Right atrium auricular region (tissue), 2 donors: Measurements from ENCODE around the gene AGFG2. TPM values are rescaled to one million over a fixed set of nuclear protein-coding genes. Genes with fewer than 3 reads are reported as not detected.

ENCODE experiments used
- DNase-seq: peaks from one replicate; pipeline ENCODE4 v3.0.0-alpha.2; 2019; ENCODE audit warnings: low spot score
- H3K27ac ChIP-seq, 2 donors: fragments of 200-600 bp; sonication (generic); 1 replicate in 1 of 2; 2 replicates in 1 of 2; pipeline ENCODE4 v1.5.1; 2016 to 2019
- H3K27me3 ChIP-seq, 2 donors: fragments of 200-600 bp; sonication (generic); one replicate each; pipeline versions ENCODE4 v1.5.1 to v1.6.0; 2017 to 2019
- H3K36me3 ChIP-seq: fragments of 200-600 bp; sonication (generic); one replicate; pipeline ENCODE4 v1.5.1; 2016
- H3K4me1 ChIP-seq, 2 donors: fragments of 200-600 bp; sonication (generic); one replicate each; pipeline versions ENCODE4 v1.5.1 to v1.6.0; 2017 to 2019
- H3K4me3 ChIP-seq, 2 donors: fragments of 200-600 bp; sonication (generic); 1 replicate in 1 of 2; 2 replicates in 1 of 2; pipeline ENCODE4 v1.5.1; 2017 to 2019; ENCODE audit warnings: mild to moderate bottlenecking in 1 of 2, moderate library complexity in 1 of 2
- H3K9me3 ChIP-seq, 2 donors: fragments of 200-600 bp; sonication (generic); one replicate each; pipeline ENCODE4 v1.5.1; 2019
- total RNA-seq, 2 donors: library from RNA; depleted of rRNA; stranded (reverse); fragments of >200 nt; gene quantifications; one replicate each; pipeline ENCODE4 v1.1.0, GENCODE V29; 2016
- TF ChIP-seq, protein P1 (sequence below), 2 donors: fragments of 200-600 bp; sonication (generic); IDR thresholded peaks; one replicate each; pipeline ENCODE4 v1.5.1; 2019; ENCODE audit warnings: antibody characterized with exemption in 2 of 2

Gene AGFG2
- total RNA-seq, 2 donors from 2014 or later: 16.4 to 25.8 TPM

DNA sequence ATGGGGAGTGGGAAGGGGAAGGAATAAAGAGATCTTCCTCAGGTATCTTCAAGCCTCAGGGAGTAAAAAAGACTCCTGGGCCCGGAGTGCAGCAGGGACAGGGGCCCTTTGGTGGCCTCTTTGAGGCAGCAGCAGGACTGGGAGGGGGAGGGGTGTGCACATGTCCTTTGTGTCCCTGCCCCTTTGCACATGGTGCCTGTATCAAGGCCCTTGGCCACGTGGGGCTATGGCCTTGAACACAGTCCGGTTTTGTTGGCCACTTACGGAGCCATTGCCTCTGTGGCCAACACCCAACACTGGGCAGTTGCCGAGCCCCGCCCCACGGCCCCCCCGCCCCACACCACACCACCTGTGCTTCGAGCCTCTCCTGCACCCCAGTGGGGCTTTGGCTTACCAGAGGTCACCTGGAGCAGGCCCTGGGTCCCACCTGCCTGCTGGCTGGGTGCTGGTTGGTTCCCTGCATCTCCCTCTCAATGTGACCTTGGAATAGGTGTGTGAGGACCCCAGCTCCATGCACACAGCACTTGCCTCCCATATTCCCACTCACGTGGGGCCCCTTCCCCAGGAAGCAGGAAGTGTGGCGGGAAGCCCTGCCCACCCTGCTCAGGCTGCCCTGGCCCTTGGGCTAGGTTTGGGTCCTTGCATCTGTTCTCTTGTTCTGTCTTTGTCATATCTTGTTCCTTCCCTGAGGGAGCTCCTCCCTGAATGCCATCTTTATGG is 29.3 kb downstream of the AGFG2 start:
- no peak for DNase-seq
- Histone ChIP-seq H3K4me3 (no peak overlapping the region), H3K27ac (no peak overlapping the region), H3K36me3 (no peaks in the 10 kb centered on the region), H3K4me1 (peaks cover 0 to 21% of the 10 kb centered on the region in 2 donors), H3K27me3 (no peaks in the 10 kb centered on the region), H3K9me3 (no peaks in the 10 kb centered on the region)
- TF ChIP-seq, protein P1, sequence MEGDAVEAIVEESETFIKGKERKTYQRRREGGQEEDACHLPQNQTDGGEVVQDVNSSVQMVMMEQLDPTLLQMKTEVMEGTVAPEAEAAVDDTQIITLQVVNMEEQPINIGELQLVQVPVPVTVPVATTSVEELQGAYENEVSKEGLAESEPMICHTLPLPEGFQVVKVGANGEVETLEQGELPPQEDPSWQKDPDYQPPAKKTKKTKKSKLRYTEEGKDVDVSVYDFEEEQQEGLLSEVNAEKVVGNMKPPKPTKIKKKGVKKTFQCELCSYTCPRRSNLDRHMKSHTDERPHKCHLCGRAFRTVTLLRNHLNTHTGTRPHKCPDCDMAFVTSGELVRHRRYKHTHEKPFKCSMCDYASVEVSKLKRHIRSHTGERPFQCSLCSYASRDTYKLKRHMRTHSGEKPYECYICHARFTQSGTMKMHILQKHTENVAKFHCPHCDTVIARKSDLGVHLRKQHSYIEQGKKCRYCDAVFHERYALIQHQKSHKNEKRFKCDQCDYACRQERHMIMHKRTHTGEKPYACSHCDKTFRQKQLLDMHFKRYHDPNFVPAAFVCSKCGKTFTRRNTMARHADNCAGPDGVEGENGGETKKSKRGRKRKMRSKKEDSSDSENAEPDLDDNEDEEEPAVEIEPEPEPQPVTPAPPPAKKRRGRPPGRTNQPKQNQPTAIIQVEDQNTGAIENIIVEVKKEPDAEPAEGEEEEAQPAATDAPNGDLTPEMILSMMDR (IDR thresholded peaks at IDR 0.05): no peak

DNA sequence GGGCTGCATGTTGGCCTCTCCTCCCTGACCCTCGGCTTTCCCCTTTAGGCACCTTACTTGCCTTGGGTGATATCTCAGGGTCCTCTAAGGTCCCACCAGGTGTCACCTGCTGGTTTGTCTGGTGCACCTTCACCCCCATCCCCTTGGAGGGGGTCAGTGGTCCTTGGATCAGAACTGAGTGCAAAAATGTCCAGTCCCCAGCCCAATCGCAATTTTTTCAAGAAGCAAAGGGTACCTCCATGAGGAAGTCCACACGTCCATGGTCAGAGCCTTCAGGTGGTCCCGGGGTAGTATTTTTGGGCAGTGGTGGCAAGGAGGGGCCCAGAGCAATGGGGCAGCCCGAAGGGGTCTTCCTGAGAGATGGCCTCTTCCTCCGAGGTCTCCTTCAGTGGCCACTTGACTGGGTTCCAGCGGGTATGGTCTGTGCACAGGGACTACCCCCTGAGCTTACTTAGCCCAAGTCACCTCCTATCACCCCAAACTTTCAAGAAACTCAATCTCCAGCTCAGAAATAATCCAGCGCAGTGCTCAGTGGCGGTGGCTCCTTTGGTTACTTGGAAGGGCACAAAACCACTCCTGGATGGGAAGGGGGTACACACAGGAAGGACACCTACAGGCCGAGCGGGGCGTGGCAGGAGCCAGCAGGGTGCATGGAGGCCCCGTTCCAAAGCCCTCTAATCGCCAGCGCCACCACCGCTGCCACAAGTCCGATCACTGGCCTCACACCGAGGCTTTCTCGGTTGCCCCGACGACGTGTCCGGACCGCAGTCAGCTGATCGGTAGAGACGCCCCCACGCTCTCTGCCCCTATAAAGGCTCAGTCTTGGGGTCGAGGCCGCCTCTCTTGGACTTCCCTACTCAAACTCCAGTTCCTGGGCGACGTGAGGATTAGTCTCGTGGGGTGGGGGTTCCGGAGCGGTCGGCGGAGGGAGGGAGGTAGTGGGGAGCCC is 30.2 kb downstream of the AGFG2 start:
- no peak overlapping the region for H3K27ac ChIP-seq
- H3K27me3 ChIP-seq: no peaks in the 10 kb centered on the region
- peaks cover 2% of the 10 kb centered on the region for H3K36me3 ChIP-seq
- DNase-seq: peak; percentile 72
- no peaks in the 10 kb centered on the region for H3K9me3 ChIP-seq
- peaks cover 0 to 18% of the 10 kb centered on the region in 2 donors for H3K4me1 ChIP-seq
- H3K4me3 ChIP-seq: peak overlapping the region in 1 of 2 donors; percentile 45
- TF ChIP-seq, protein P1 (IDR thresholded peaks at IDR 0.05): peak; percentile 17 to 46

DNA sequence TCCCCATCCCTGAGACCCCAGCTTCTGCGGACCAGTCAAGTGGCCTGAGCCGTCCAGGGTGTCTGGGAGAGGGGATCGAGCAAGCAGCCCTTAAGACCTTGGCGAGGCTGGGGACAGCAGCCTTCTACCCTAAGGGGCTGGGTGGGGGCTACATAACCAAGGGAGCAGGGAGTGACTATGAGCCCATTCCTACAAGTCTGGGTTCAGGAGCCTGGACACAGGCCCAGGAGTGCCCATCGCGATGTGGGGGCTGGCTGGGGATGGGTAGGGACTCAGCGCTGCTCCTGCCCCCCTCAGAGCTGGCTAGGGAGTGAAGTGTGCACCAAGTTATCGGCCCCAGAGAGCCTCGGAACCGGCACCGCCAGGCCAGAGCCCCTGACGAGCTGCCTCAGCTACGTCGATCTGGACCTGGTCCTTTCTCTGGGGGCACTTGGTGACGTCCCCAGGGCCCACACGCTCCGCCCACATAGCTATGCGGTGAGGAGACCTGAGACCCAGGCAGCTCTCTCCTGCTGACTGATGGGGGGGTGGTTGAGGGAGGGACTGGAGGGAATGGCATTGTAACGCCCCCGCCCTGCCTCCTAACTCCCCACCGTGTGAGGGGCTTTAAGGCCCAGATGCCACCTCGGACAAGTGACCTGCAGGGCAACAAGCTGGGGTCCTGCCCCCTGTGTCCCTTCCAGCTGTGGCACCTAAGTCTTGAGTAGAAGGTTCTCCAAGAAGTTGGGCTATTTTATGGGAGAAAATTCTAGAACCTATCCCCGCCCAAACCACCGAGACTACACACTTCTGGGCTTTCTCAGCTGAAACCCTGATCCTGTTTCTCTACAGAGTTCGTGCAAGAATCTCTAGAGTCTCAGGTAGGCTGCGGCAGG is 32.2 kb downstream of the AGFG2 start:
- Histone ChIP-seq H3K36me3 (peaks cover 22% of the 10 kb centered on the region), H3K4me3 (no peak overlapping the region), H3K9me3 (no peaks in the 10 kb centered on the region), H3K4me1 (peaks cover 0 to 17% of the 10 kb centered on the region in 2 donors), H3K27me3 (no peaks in the 10 kb centered on the region), H3K27ac (no peak overlapping the region)
- TF ChIP-seq, protein P1 (IDR thresholded peaks at IDR 0.05): no peak
- no peak for DNase-seq

DNA sequence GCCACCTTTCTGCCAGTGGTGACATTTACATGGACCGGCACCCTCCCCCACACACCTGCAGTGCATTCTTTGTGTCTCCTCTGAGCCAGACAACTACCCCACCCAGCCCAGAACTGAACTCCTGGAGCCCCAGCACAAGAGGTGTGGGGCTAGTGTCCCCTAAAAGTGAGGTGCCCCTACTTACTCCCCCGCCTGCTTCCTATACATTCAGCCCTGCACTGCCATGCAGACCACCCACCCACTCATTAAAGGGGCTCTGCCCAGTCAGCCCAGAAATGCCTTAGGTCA is 32.8 kb downstream of the AGFG2 start:
- Histone ChIP-seq H3K4me1 (peaks cover 0 to 17% of the 10 kb centered on the region in 2 donors), H3K27ac (no peak overlapping the region), H3K27me3 (no peaks in the 10 kb centered on the region), H3K4me3 (no peak overlapping the region), H3K36me3 (peaks cover 28% of the 10 kb centered on the region), H3K9me3 (no peaks in the 10 kb centered on the region)
- TF ChIP-seq, protein P1 (IDR thresholded peaks at IDR 0.05): no peak
- no peak for DNase-seq

DNA sequence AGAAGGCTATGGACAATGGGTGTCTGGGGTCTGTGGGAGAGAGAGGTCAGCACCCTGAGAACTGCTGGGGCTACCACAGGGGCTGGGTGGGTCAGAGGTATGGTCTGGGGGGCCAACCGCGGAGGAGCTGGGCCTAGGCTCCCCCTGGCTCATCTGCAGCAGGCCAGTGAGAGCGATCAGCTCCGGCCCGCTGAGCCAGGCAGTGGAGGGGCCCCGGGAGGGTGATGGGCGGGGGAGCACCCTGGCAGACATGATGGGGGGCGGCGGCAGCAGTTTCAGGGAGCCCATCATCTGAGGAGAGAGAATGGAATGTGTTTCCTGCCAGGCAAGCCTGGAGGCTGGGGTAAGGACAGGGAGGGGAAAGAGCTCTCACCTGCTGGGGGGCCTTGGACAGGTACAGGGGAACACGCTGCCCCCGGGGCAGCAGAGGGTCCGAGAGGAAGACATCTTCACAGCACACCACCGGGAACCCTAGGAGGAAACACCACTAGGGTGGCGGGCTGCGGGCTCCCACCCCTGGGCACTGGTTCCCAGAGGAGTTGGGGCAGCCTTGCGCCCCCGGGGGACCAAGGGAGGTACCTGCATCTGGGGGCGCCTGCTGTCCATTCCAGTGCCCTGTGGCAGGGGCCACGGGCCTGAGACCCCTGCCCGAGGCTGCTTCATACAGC is 33.4 kb downstream of the AGFG2 start:
- peaks cover 0 to 17% of the 10 kb centered on the region in 2 donors for H3K4me1 ChIP-seq
- no peak overlapping the region for H3K27ac ChIP-seq
- peaks cover 35% of the 10 kb centered on the region for H3K36me3 ChIP-seq
- H3K27me3 ChIP-seq: no peaks in the 10 kb centered on the region
- H3K4me3 ChIP-seq: no peak overlapping the region
- no peak for DNase-seq
- TF ChIP-seq, protein P1 (IDR thresholded peaks at IDR 0.05): no peak
- H3K9me3 ChIP-seq: no peaks in the 10 kb centered on the region
